ENCODE results near the gene XRCC6.
A peak's percentile ranks its signal among the peaks of the same experiment; 100 is the strongest.
"Not testable (repeated sequence)": the region's sequence is repeated elsewhere in the genome, so short reads cannot be mapped to it uniquely, and the experiment has no call there.

Gene XRCC6

GRCh38 chr22:41686890-41687289 lies 65.8 kb downstream of the XRCC6 start:
- not testable (repeated sequence) for DNase-seq (ENCODE audit: low read depth in 3 of 3)

- DNase-seq (ENCODE audit: low read depth in 3 of 3), result no peak
Observed at GRCh38 chr22:41687901-41688364, 66.8 kb downstream of the XRCC6 start.

- DNase-seq (ENCODE audit: low read depth in 3 of 3), result peak; percentile 86 to 88 (median 87)
Observed at GRCh38 chr22:41688365-41689211, 67.5 kb downstream of the XRCC6 start, which contains the start of gene SNU13. Gene SNU13, minus strand, starts transcription at chr22:41688867. Its CDS starts 71 bp downstream, at chr22:41688796.

- no peak for DNase-seq (ENCODE audit: low read depth in 3 of 3)
Observed at GRCh38 chr22:41690476-41690875, 69.4 kb downstream of the XRCC6 start.

- DNase-seq (ENCODE audit: low read depth in 3 of 3), result no peak
Observed at GRCh38 chr22:41695211-41695610, 74.1 kb downstream of the XRCC6 start.

- DNase-seq (ENCODE audit: low read depth in 3 of 3), result no peak
Observed at GRCh38 chr22:41696703-41697102, 75.6 kb downstream of the XRCC6 start.

- peak; percentile 76 to 96 (median 95) for DNase-seq (ENCODE audit: low read depth in 3 of 3)
Observed at GRCh38 chr22:41697126-41697775, 76.2 kb downstream of the XRCC6 start.

GRCh38 chr22:41699264-41700107 lies 78.4 kb downstream of the XRCC6 start, which contains the start of gene MEI1:
Gene MEI1, plus strand, starts transcription at chr22:41699503. Its CDS starts 36 bp downstream, at chr22:41699539.
- peak; percentile 88 to 92 (median 89) for DNase-seq (ENCODE audit: low read depth in 3 of 3)

- no peak for DNase-seq (ENCODE audit: low read depth in 3 of 3)
Observed at GRCh38 chr22:41700108-41700364, 78.9 kb downstream of the XRCC6 start.

- no peak for DNase-seq (ENCODE audit: low read depth in 3 of 3)
Observed at GRCh38 chr22:41702763-41703162, 81.7 kb downstream of the XRCC6 start.

- DNase-seq (ENCODE audit: low read depth in 3 of 3), result no peak
Observed at GRCh38 chr22:41709341-41709740, 88.2 kb downstream of the XRCC6 start.

- no peak for DNase-seq (ENCODE audit: low read depth in 3 of 3)
Observed at GRCh38 chr22:41713004-41713403, 91.9 kb downstream of the XRCC6 start.
